CD4-positive, alpha-beta memory T cell (primary cell): ENCODE measurements around the gene KIAA0513. TPM values are rescaled to one million over a fixed set of nuclear protein-coding genes. Genes with fewer than 3 reads are reported as not detected.
A peak's percentile ranks its signal among the peaks of the same experiment; 100 is the strongest.

Experiments used
- CTCF ChIA-PET: fragments of 350-600 bp; sonication (Branson Sonifier 250); formaldehyde crosslinking; loops from one replicate; lab custom pipeline; 2021; ENCODE audit warnings: inconsistent platforms; ENCODE audit not compliant: partially characterized antibody; lab: Charles Lee
- POLR2A ChIA-PET: fragments of 350-600 bp; sonication (Branson Sonifier 250); formaldehyde crosslinking; loops from one replicate; lab custom pipeline; 2021; ENCODE audit not compliant: partially characterized antibody; lab: Charles Lee
- DNase-seq, 5 donors: peaks; one replicate each; pipeline versions ENCODE4 v3.0.0 to v3.0.0-alpha.2; 2020 to 2022; ENCODE audit warnings: mixed read lengths in 1 of 5
- H3K27ac ChIP-seq: one replicate; pipeline ENCODE4 v1.7.0; 2013; ENCODE audit warnings: low read depth, low read length
- H3K27me3 ChIP-seq: 2 replicates; pipeline ENCODE4 v1.7.0; 2013; ENCODE audit warnings: mild to moderate bottlenecking, low read length, moderate library complexity; ENCODE audit not compliant: insufficient read depth
- H3K36me3 ChIP-seq: 2 replicates; pipeline ENCODE4 v1.7.0; 2013; ENCODE audit warnings: mild to moderate bottlenecking, low read length, moderate library complexity; ENCODE audit not compliant: insufficient read depth
- H3K4me1 ChIP-seq: 2 replicates; pipeline ENCODE4 v1.7.0; 2013; ENCODE audit warnings: mild to moderate bottlenecking, low read length, moderate library complexity; ENCODE audit not compliant: insufficient read depth
- H3K4me3 ChIP-seq, 2 donors: one replicate each; pipeline ENCODE4 v1.7.0; 2013; ENCODE audit warnings: low read length in 2 of 2, mild to moderate bottlenecking in 1 of 2
- H3K9me3 ChIP-seq, 2 donors: one replicate each; pipeline ENCODE4 v1.7.0; 2013; ENCODE audit warnings: low read length in 2 of 2, control low read depth in 1 of 2; ENCODE audit not compliant: control insufficient read depth in 1 of 2
- H3K27ac Mint-ChIP-seq, 7 donors: one replicate each; pipeline ENCODE4 v1.8.0; 2020 to 2021; ENCODE audit warnings: mixed read lengths in 7 of 7, mild to moderate bottlenecking in 6 of 7, inconsistent platforms in 3 of 7, moderate library complexity in 3 of 7
- H3K27me3 Mint-ChIP-seq, 2 donors: one replicate each; pipeline ENCODE4 v1.8.0; 2020 to 2021; ENCODE audit warnings: mixed read lengths in 2 of 2
- H3K36me3 Mint-ChIP-seq, 2 donors: one replicate each; pipeline ENCODE4 v1.8.0; 2020 to 2021; ENCODE audit warnings: mixed read lengths in 2 of 2, inconsistent platforms in 1 of 2, mild to moderate bottlenecking in 1 of 2
- H3K4me1 Mint-ChIP-seq, 4 donors: one replicate each; pipeline ENCODE4 v1.8.0; 2020 to 2021; ENCODE audit warnings: mixed read lengths in 4 of 4, mild to moderate bottlenecking in 1 of 4
- H3K4me3 Mint-ChIP-seq, 8 donors: one replicate each; pipeline ENCODE4 v1.8.0; 2020 to 2021; ENCODE audit warnings: mixed read lengths in 8 of 8, mild to moderate bottlenecking in 7 of 8, moderate library complexity in 6 of 8, inconsistent platforms in 3 of 8
- H3K9me3 Mint-ChIP-seq, 8 donors: one replicate each; pipeline ENCODE4 v1.8.0; 2020 to 2021; ENCODE audit warnings: mixed read lengths in 8 of 8, mild to moderate bottlenecking in 5 of 8, inconsistent platforms in 3 of 8, moderate library complexity in 1 of 8
- intact Hi-C: fragments of 100-400 bp; cut with micrococcal nuclease; formaldehyde crosslinking; loops from one replicate; pipeline ENCODE4 v1.15.1; 2023
- polyA plus RNA-seq, 2 donors: library from polyadenylated mRNA; unstranded; fragments of 300-500 nt; fragmentation: Illumina TruSeq; gene quantifications; one replicate each; pipeline ENCODE4 v1.2.3, GENCODE V29; 2021
- total RNA-seq, 2 experiments: library from RNA; stranded (reverse); gene quantifications; one replicate each; pipeline ENCODE4 v1.2.3, GENCODE V29; 2021

Gene KIAA0513
- total and polyA plus RNA-seq, 4 experiments from 2014 or later, result 1.3 to 19.0 (median 14.8) TPM

GRCh38 chr16:84988328-84989080, 39.1 kb upstream of the KIAA0513 start:
- peaks cover 45% of the 10 kb centered on the region for H3K36me3 ChIP-seq
- peaks cover 11% of the 10 kb centered on the region for H3K4me1 ChIP-seq
- Mint-ChIP-seq H3K4me3 (no peak overlapping the region), H3K27ac (no peak overlapping the region), H3K4me1 (peaks cover 14 to 23% (median 17%) of the 10 kb centered on the region in 4 donors), H3K9me3 (no peaks in the 10 kb centered on the region), H3K27me3 (no peaks in the 10 kb centered on the region), H3K36me3 (peaks cover 33 to 63% of the 10 kb centered on the region in 2 donors)
- no peak overlapping the region for H3K4me3 ChIP-seq
- POLR2A ChIA-PET, result no interaction called here
- H3K9me3 ChIP-seq, result no peaks in the 10 kb centered on the region
- intact Hi-C loops, result no loop called here
- H3K27me3 ChIP-seq, result no peaks in the 10 kb centered on the region
- CTCF ChIA-PET, result interaction anchor here (0.6 kb wide), 1 partner anchor 16 kb away, joined by 3 read pairs; no protein-coding TSS in a partner anchor
- no peak for DNase-seq
- no peak overlapping the region for H3K27ac ChIP-seq

- Histone ChIP-seq H3K36me3 (peaks cover 55% of the 10 kb centered on the region), H3K4me3 (no peak overlapping the region), H3K9me3 (no peaks in the 10 kb centered on the region), H3K27me3 (no peaks in the 10 kb centered on the region), H3K27ac (no peak overlapping the region), H3K4me1 (peaks cover 11% of the 10 kb centered on the region)
- ChIA-PET POLR2A (no interaction called here), CTCF (interaction anchor here (1.0 to 1.1 kb wide), 2 partner anchors 12 to 96 kb away, joined by 3 to 4 read pairs; no protein-coding TSS in a partner anchor)
- H3K27me3 Mint-ChIP-seq, result no peaks in the 10 kb centered on the region
- H3K36me3 Mint-ChIP-seq, result peaks cover 40 to 73% of the 10 kb centered on the region in 2 donors
- H3K9me3 Mint-ChIP-seq, result peaks cover 0 to 2% (median 0%) of the 10 kb centered on the region in 8 donors
- no peak overlapping the region for H3K4me3 Mint-ChIP-seq
- peak overlapping the region in 1 of 7 donors; percentile 43 for H3K27ac Mint-ChIP-seq
- peaks cover 14 to 25% (median 17%) of the 10 kb centered on the region in 4 donors for H3K4me1 Mint-ChIP-seq
- DNase-seq, result no peak
- intact Hi-C loops, result no loop called here
Measured at GRCh38 chr16:84989749-84990620, 37.6 kb upstream of the KIAA0513 start.

- peaks cover 15% of the 10 kb centered on the region for H3K4me1 ChIP-seq
- no peaks in the 10 kb centered on the region for H3K27me3 ChIP-seq
- Mint-ChIP-seq H3K27me3 (no peaks in the 10 kb centered on the region), H3K27ac (peak overlapping the region in 2 of 7 donors; percentile 77 to 88), H3K36me3 (peaks cover 48 to 75% of the 10 kb centered on the region in 2 donors), H3K9me3 (peaks cover 0 to 2% (median 0%) of the 10 kb centered on the region in 8 donors), H3K4me3 (no peak overlapping the region), H3K4me1 (peaks cover 18 to 31% (median 22%) of the 10 kb centered on the region in 4 donors)
- no peak for DNase-seq
- H3K4me3 ChIP-seq, result no peak overlapping the region
- ChIA-PET POLR2A (no interaction called here), CTCF (no interaction called here)
- intact Hi-C loops, result no loop called here
- peaks cover 62% of the 10 kb centered on the region for H3K36me3 ChIP-seq
- no peak overlapping the region for H3K27ac ChIP-seq
- no peaks in the 10 kb centered on the region for H3K9me3 ChIP-seq
Measured at GRCh38 chr16:84990782-84991181, 36.8 kb upstream of the KIAA0513 start.

- Histone ChIP-seq H3K4me1 (peaks cover 13% of the 10 kb centered on the region), H3K36me3 (peaks cover 57% of the 10 kb centered on the region), H3K27me3 (no peaks in the 10 kb centered on the region), H3K9me3 (no peaks in the 10 kb centered on the region), H3K4me3 (no peak overlapping the region), H3K27ac (no peak overlapping the region)
- intact Hi-C loops, result no loop called here
- Mint-ChIP-seq H3K27me3 (no peaks in the 10 kb centered on the region), H3K27ac (no peak overlapping the region), H3K9me3 (peaks cover 0 to 2% (median 0%) of the 10 kb centered on the region in 8 donors), H3K4me3 (no peak overlapping the region), H3K4me1 (peaks cover 12 to 26% (median 16%) of the 10 kb centered on the region in 4 donors), H3K36me3 (peaks cover 37 to 63% of the 10 kb centered on the region in 2 donors)
- ChIA-PET POLR2A (no interaction called here), CTCF (interaction anchor here (0.8 kb wide), 1 partner anchor 267 kb away, joined by 3 read pairs; no protein-coding TSS in a partner anchor)
- DNase-seq, result no peak
Measured at GRCh38 chr16:84992717-84993075, 34.9 kb upstream of the KIAA0513 start.

- POLR2A ChIA-PET, result interaction anchor here (1.0 kb wide), 1 partner anchor 33 kb away, joined by 3 read pairs; the partner anchor contains the start of gene KIAA0513
- Histone ChIP-seq H3K27me3 (no peaks in the 10 kb centered on the region), H3K36me3 (peaks cover 50% of the 10 kb centered on the region), H3K4me1 (peaks cover 13% of the 10 kb centered on the region), H3K4me3 (no peak overlapping the region), H3K9me3 (no peaks in the 10 kb centered on the region), H3K27ac (no peak overlapping the region)
- H3K4me1 Mint-ChIP-seq, result peaks cover 12 to 26% (median 18%) of the 10 kb centered on the region in 4 donors
- H3K27ac Mint-ChIP-seq, result peak overlapping the region in 3 of 7 donors; percentile 32 to 65 (median 48)
- H3K27me3 Mint-ChIP-seq, result no peaks in the 10 kb centered on the region
- intact Hi-C loops, result no loop called here
- peaks cover 36 to 54% of the 10 kb centered on the region in 2 donors for H3K36me3 Mint-ChIP-seq
- no peak overlapping the region for H3K4me3 Mint-ChIP-seq
- no peak for DNase-seq
- CTCF ChIA-PET, result interaction anchor here (1.3 to 2.0 kb wide), 3 partner anchors 23 to 64 kb away, joined by 3 to 9 read pairs (median 6); partner anchors contain the start of gene KIAA0513
- H3K9me3 Mint-ChIP-seq, result peaks cover 0 to 2% (median 0%) of the 10 kb centered on the region in 8 donors
Measured at GRCh38 chr16:84993926-84994325, 33.7 kb upstream of the KIAA0513 start.

GRCh38 chr16:84995663-84996062, 31.9 kb upstream of the KIAA0513 start:
- intact Hi-C loops, result no loop called here
- Histone ChIP-seq H3K9me3 (no peaks in the 10 kb centered on the region), H3K36me3 (peaks cover 34% of the 10 kb centered on the region), H3K4me3 (no peak overlapping the region), H3K27ac (no peak overlapping the region), H3K4me1 (peaks cover 13% of the 10 kb centered on the region), H3K27me3 (no peaks in the 10 kb centered on the region)
- peak overlapping the region in 5 of 7 donors; percentile 0 to 66 (median 53) for H3K27ac Mint-ChIP-seq
- H3K36me3 Mint-ChIP-seq, result peaks cover 31 to 42% of the 10 kb centered on the region in 2 donors
- peaks cover 16 to 31% (median 24%) of the 10 kb centered on the region in 4 donors for H3K4me1 Mint-ChIP-seq
- H3K9me3 Mint-ChIP-seq, result peaks cover 0 to 2% (median 0%) of the 10 kb centered on the region in 8 donors
- H3K4me3 Mint-ChIP-seq, result peak overlapping the region in 3 of 8 donors; percentile 11 to 49 (median 46)
- POLR2A ChIA-PET, result no interaction called here
- CTCF ChIA-PET, result interaction anchor here (1.0 to 2.0 kb wide), 5 partner anchors 15 to 91 kb away, joined by 3 to 9 read pairs (median 4); partner anchors contain the start of gene ZDHHC7
- H3K27me3 Mint-ChIP-seq, result no peaks in the 10 kb centered on the region
- peak; percentile 16 to 61 (median 22) for DNase-seq
